ENCODE measurements around the gene NMB.

DNA sequence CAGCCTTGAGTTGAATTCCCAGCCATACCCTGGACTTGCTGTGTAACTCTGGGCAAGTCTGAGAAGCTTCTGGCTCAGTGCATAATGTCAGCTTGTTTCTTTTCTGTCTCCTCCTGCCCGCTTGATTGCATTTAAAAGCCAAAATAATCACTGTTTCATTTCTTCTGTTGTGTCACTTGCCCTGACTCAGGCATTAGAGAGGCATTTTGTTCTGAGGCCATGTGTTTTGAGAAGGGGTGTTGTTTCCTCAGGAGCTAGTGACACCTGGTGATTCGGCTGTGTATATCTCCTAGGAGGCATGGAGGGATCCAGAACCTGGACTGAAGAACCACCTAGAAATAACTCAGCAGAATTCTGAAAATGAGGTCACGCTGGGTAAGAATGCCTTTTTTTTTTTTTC, 19.9 kb downstream of the NMB start:
- TF ChIP-seq, protein P1, sequence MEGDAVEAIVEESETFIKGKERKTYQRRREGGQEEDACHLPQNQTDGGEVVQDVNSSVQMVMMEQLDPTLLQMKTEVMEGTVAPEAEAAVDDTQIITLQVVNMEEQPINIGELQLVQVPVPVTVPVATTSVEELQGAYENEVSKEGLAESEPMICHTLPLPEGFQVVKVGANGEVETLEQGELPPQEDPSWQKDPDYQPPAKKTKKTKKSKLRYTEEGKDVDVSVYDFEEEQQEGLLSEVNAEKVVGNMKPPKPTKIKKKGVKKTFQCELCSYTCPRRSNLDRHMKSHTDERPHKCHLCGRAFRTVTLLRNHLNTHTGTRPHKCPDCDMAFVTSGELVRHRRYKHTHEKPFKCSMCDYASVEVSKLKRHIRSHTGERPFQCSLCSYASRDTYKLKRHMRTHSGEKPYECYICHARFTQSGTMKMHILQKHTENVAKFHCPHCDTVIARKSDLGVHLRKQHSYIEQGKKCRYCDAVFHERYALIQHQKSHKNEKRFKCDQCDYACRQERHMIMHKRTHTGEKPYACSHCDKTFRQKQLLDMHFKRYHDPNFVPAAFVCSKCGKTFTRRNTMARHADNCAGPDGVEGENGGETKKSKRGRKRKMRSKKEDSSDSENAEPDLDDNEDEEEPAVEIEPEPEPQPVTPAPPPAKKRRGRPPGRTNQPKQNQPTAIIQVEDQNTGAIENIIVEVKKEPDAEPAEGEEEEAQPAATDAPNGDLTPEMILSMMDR (IDR thresholded peaks at IDR 0.05): no peak
- TF ChIP-seq POLR2A (IDR thresholded peaks at IDR 0.05): no peak
